PFSK-1 (cell line): ENCODE data around the gene PRKN.

Source experiments
- FOXP2 ChIP-seq: optimal IDR thresholded peaks from 2 replicates; pipeline ENCODE3; 2011; ENCODE audit warnings: borderline replicate concordance, control low read depth, inconsistent platforms; ENCODE audit not compliant: insufficient read depth; ENCODE audit errors: extremely low read length, extremely low read depth
- POLR2AphosphoS5 ChIP-seq: IDR thresholded peaks from 2 replicates; pipeline ENCODE4 v1.6.1; 2012; ENCODE audit warnings: low read depth, mild to moderate bottlenecking, control low read depth, low read length, moderate library complexity
- SIN3A ChIP-seq: IDR thresholded peaks from 2 replicates; pipeline ENCODE4 v1.6.1; 2012; ENCODE audit warnings: mild to moderate bottlenecking, low read length, moderate library complexity, borderline replicate concordance; ENCODE audit not compliant: insufficient read depth
- TAF1 ChIP-seq: IDR thresholded peaks from 2 replicates; pipeline ENCODE4 v1.6.1; 2012; ENCODE audit warnings: low read length, control low read depth, borderline replicate concordance; ENCODE audit not compliant: insufficient read depth
- TF ChIP-seq, protein P1 (sequence below), 2 experiments: IDR thresholded peaks; 2 replicates each; pipeline versions ENCODE4 v1.6.1 to v1.8.0; 2011 to 2012; ENCODE audit warnings: low read depth in 2 of 2, low read length in 2 of 2, control low read depth in 1 of 2, inconsistent platforms in 1 of 2, mild to moderate bottlenecking in 1 of 2, moderate library complexity in 1 of 2; ENCODE audit not compliant: insufficient read depth in 1 of 2

The PRKN gene

DNA sequence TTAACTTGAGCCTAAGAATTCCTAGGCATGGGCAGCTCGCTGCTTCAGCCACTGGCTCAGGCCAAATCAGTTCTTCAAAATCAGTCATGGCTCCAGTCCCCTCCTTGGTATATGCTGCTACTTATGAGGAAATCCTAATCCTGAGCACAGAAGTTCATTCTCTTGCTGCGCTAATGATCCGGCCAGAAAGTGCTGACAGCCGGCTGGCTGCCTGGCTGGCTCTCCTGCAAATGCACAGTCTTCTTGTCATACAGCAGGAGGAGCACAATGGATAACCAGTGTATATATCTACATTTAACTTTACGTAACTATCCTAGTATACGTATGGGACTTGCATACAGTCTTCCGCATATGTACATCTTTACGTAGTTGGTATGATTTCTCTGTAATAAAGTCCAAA lies 500.8 kb downstream of the PRKN start:
- TF ChIP-seq POLR2AphosphoS5 (no peak), TAF1 (no peak), SIN3A (no peak), FOXP2 (no peak)
- TF ChIP-seq, protein P1, sequence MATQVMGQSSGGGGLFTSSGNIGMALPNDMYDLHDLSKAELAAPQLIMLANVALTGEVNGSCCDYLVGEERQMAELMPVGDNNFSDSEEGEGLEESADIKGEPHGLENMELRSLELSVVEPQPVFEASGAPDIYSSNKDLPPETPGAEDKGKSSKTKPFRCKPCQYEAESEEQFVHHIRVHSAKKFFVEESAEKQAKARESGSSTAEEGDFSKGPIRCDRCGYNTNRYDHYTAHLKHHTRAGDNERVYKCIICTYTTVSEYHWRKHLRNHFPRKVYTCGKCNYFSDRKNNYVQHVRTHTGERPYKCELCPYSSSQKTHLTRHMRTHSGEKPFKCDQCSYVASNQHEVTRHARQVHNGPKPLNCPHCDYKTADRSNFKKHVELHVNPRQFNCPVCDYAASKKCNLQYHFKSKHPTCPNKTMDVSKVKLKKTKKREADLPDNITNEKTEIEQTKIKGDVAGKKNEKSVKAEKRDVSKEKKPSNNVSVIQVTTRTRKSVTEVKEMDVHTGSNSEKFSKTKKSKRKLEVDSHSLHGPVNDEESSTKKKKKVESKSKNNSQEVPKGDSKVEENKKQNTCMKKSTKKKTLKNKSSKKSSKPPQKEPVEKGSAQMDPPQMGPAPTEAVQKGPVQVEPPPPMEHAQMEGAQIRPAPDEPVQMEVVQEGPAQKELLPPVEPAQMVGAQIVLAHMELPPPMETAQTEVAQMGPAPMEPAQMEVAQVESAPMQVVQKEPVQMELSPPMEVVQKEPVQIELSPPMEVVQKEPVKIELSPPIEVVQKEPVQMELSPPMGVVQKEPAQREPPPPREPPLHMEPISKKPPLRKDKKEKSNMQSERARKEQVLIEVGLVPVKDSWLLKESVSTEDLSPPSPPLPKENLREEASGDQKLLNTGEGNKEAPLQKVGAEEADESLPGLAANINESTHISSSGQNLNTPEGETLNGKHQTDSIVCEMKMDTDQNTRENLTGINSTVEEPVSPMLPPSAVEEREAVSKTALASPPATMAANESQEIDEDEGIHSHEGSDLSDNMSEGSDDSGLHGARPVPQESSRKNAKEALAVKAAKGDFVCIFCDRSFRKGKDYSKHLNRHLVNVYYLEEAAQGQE (IDR thresholded peaks at IDR 0.05; ENCODE audit: insufficient read depth in 1 of 2, low read depth in 2 of 2, low read length in 2 of 2) = no peak

DNA sequence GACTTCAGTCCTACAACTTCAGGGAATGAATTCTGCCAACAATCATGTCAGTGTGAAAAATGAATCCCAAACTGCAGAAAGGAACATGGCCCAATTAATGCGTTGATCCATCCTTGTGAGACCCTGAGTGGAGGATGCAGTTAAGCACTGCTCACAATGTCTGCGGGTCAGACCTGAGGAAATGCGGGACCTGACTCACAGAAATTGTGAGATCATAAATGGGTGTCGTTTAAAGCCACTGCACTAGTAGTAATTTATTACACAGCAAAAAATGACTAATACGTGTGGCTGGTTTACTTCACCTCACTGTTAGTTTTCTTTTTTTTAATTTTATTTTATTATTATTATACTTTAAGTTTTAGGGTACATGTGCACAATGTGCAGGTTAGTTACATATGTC lies 505.0 kb downstream of the PRKN start:
- TF ChIP-seq, protein P1 (IDR thresholded peaks at IDR 0.05; ENCODE audit: insufficient read depth in 1 of 2, low read depth in 2 of 2, low read length in 2 of 2) = no peak
- no peak for TF ChIP-seq POLR2AphosphoS5
- no peak for TF ChIP-seq FOXP2
- TF ChIP-seq TAF1 = no peak
- no peak for TF ChIP-seq SIN3A

DNA sequence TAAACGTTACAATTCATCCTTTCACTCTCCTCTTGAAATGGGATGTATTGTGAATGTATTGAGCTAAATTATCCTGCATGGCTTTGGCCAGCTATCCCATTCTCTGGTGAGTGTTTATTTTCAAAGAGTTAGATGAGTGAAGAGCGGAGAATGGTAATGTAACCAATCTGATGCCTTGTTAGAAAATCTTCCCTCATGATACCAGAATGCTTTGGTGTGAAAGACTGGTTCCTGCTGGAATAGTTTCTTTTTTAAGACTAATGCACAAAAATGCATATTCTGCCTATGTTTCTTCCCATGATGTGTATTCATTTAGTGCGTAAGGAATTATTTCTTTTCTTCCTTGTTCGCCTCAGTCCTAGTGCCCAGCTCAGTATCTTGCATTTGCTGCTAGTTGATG lies 506.7 kb downstream of the PRKN start:
- TF ChIP-seq POLR2AphosphoS5 (no peak), FOXP2 (no peak), TAF1 (no peak), SIN3A (no peak)
- TF ChIP-seq, protein P1 (IDR thresholded peaks at IDR 0.05; ENCODE audit: insufficient read depth in 1 of 2, low read depth in 2 of 2, low read length in 2 of 2) = no peak

DNA sequence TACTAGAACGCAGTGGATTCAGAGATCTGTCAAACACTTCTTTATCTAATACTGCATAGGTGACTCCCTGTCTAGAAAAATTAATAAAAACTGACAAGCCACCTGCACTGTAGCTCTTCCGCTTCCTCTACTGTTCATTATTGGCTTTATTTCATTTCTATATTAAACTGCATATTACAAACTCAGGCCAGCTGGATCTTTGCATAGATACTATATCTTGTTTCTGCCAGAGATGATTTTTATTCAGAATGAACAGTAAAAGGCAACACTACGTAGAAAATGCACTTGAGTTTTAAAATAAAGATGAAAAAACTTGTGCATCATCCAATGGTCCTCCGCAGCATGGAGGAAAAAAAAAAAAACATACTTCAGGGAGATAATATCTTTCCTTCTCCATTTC lies 508.3 kb downstream of the PRKN start:
- TF ChIP-seq POLR2AphosphoS5 (no peak), TAF1 (no peak), SIN3A (no peak), FOXP2 (no peak)
- TF ChIP-seq, protein P1 (IDR thresholded peaks at IDR 0.05; ENCODE audit: insufficient read depth in 1 of 2, low read depth in 2 of 2, low read length in 2 of 2) = no peak

DNA sequence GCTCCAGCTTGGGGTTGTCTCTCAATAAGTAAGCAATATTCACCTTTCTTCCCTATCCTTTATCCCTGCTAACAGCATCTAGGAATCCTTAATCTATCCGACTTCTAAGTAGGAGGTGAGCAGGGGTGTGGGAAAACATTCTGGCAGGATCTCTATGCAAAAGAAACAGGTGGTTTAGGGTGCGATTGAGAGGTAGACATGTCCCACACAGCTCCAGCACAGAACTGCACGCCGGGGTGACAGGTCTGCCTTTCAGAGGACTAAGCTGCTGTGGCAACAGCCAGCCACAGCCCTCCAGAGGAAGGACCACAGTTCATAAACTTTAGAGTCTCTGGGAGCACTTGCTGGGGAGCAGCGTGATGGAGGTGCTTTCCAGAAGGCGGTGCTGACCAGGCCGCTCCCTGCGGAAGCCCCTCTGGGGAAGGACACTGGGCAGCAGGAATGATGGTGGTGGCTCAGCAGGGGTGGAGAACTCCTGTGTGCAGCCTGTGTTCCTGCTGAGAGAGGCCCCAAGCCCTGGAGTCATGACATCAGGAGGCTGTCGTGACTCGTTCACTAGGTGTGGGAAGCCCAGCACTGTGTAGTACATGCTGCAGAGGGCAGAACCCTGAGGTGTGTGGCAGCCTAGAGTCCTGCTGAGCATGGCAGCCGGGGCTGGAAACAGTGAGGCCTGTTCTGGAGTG lies 509.6 kb downstream of the PRKN start:
- TF ChIP-seq, protein P1 (IDR thresholded peaks at IDR 0.05; ENCODE audit: insufficient read depth in 1 of 2, low read depth in 2 of 2, low read length in 2 of 2) = no peak
- no peak for TF ChIP-seq FOXP2
- no peak for TF ChIP-seq POLR2AphosphoS5
